ENCODE measurements around the gene NNT.
"Not testable (repeated sequence)": the region's sequence is repeated elsewhere in the genome, so short reads cannot be mapped to it uniquely, and the experiment has no call there.

NNT gene

GRCh38 chr5:43676083-43676840, 73.3 kb downstream of the NNT start:
- DNase-seq, result no peak

DNA sequence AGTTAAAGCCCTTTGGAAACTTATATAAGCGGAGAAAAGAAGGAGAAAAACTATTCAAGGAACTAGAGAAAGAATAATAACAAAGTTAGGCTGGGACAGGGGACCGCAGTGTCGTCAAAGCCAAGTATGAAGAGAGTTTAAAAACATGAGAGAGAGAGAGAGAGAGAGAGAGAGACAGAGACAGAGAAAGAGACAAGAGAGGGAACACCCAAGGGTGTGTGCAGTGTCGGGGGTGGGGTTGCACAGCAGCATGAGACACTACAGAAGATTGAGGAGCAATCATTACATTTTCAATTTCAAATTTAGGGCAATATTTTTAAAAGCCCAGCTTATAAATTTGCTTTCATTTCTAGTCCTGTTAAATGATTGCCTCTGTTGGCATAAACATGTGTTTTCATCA, 74.3 kb downstream of the NNT start:
- DNase-seq, result no peak

- DNase-seq, result no peak
Measured at GRCh38 chr5:43679214-43679613, 76.2 kb downstream of the NNT start.

DNA sequence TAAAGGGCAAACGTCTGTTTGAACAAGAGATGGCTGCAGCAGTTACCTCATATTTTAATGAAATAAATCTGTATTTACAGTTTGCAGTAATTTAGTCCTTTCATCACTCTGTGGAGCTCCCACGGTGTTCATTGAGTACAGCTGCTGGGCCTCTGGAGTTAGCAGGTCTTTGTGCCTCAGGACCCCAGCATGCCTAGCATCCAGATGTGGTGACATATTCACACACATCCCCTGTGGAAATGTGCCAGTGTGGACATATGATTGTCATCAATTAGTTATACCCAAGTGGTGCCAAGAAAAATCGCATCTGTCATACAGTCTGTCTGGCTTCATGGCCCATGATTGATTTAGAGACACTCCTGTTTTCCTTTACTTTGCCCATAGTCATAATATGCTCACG, 77.3 kb downstream of the NNT start:
- no peak for DNase-seq

GRCh38 chr5:43683884-43684471, 81.0 kb downstream of the NNT start:
- no peak for DNase-seq

DNA sequence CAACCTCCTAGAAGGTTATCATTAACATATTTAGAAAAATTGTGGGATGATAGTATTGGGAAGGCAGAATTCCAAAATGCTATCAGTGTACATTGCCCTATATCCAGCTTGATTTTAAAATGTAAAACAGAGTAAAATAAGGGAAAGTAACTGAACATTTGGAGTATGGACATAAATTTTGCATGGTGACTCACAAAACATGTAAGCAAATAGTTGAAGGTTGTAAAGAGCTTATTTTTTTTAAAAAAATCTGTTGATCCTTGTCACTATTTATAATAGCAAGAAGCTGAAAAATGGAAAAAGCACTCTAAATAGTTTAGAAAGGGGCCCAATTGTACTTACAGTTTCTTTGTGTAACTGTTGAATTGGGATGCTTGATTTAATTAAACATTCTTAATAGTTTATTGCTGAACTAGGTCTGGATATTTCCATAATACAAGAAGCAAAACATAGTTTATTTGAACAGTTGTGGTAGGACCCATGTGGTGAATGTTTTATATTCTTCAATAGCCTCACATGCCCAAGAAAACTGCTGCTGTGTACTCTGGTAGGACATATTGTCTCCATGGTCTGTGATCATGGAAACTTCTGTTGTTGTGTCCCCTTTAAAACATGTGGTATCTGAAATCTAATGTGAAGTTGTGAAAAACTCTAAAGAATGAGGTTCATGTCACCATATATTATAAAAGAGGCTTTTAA, 82.4 kb downstream of the NNT start:
- DNase-seq, result no peak

DNA sequence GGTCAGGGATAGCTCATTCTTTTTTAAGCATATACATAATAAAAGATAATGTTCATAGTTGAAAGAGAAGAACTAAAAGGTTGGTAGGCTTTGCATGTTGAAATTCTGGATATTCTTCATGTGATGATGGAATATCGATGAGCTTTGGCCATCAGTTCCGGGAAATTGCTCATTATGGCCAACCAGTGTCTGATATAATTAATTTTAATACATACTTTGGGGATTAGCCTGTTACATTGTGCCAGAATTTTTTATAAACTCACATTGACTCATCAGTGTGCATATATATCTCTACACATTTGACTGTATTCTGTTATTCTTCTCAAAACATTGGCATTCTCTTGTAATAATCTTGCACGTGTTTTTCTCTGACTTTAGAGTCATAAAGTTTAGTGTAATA, 84.3 kb downstream of the NNT start:
- DNase-seq, result no peak

DNA sequence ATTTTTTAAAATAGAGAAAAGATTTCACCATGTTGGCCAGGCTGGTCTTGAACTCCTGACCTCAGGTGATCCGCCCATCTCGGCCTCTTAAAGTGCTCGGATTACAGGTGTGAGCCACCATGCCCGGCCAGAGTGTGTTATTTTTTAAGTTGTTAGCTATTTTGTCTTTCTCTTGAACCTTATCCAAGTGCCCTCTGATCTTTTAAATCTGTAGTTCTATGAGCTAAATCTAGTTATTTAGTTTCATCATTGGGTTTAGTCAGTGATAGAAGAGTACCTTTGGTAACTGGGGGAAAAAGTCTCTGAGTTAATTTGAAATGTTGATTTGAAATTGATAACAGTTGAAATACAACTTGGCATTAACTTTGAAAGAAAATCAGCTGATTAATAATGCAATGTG, 88.3 kb downstream of the NNT start:
- DNase-seq, result no peak

- DNase-seq, result no peak
Measured at GRCh38 chr5:43691893-43692292, 88.9 kb downstream of the NNT start.

GRCh38 chr5:43693411-43693810, 90.4 kb downstream of the NNT start:
- no peak for DNase-seq

- DNase-seq, result no peak
Measured at GRCh38 chr5:43694027-43694426, 91.0 kb downstream of the NNT start.

GRCh38 chr5:43696444-43696843, 93.5 kb downstream of the NNT start:
- peak; percentile 12 for DNase-seq

DNA sequence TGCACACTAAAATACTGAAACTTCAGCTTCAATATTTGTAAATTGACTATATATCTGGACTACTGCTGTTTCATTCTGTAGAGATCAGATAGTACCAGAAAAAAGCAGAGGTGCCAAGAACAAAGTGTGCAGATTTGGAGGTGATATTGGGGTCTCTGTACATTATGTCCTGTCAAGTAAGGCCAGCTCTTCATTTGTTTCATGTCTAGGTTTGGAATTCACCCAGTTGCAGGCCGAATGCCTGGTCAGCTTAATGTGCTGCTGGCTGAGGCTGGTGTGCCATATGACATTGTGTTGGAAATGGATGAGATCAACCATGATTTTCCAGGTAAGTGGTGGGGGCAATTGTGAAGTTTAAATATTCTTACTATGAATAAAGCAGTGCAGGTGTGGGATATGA, 96.9 kb downstream of the NNT start:
- DNase-seq, result no peak

- no peak for DNase-seq
Measured at GRCh38 chr5:43700601-43701000, 97.6 kb downstream of the NNT start.

DNA sequence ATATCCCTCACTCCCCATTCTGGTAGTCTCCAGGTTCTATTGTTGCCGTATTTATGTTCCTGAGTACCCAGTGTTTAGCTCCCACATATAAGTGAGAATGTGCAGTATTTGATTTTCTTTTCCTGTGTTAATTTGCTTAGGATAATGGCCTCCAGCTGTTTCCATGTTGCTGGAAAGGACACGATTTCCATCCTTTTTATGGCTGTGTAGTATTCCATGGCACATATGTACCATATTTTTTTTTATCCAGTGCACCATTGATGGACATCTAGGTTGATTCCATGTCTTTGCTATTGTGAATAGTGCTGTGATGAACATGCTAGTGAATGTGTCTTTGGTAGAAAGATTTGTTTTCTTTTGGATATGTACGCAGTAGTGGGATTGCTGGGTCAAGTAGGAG, 98.2 kb downstream of the NNT start:
- DNase-seq, result no peak

GRCh38 chr5:43702293-43702692, 99.3 kb downstream of the NNT start:
- DNase-seq, result no peak

GRCh38 chr5:43702815-43703214, 99.8 kb downstream of the NNT start:
- no peak for DNase-seq

- no peak for DNase-seq
Measured at GRCh38 chr5:43704243-43704642, 101.3 kb downstream of the NNT start.

DNA sequence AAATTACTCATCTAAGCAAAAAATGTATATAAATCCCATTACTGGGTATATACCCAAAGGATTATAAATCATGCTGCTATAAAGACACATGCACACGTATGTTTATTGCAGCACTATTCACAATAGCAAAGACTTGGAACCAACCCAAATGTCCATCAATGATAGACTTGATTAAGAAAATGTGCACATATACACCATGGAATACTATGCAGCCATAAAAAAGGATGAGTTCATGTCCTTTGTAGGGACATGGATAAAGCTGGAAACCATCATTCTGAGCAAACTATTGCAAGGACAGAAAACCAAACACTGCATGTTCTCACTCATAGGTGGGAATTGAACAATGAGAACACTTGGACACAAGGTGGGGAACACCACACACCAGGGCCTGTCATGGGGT, 103.6 kb downstream of the NNT start:
- DNase-seq, result not testable (repeated sequence)

DNA sequence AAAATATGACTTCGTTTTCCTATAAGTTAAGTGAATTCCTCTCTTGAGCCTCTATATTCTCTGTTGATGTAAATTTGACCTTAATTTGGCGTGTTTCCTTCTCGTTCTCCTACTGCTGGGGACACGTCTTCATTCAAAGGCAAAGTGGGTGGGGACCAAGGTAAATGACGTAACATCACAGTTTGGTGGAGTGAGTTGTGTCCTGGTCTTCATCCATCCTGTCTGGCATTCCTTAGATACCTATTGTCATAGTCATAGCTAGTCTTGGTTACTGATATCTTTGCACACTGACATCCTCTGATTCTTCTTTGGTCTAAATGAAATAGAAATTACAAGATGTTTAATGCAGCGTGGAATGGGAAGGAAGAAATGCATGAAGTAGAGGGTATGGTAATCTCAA, 108.5 kb downstream of the NNT start:
- DNase-seq, result no peak

GRCh38 chr5:43712081-43712480, 109.1 kb downstream of the NNT start:
- no peak for DNase-seq

DNA sequence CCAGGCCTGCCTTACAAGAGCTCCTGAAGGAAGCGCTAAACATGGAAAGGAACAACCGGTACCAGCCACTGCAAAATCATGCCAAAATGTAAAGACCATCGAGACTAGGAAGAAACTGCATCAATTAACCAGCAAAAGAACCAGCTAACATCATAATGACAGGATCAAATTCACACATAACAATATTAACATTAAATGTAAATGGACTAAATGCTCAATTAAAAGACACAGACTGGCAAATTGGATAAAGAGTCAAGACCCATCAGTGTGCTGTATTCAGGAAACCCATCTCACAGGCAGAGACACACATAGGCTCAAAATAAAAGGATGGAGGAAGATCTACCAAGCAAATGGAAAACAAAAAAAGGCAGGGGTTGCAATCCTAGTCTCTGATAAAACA, 116.8 kb downstream of the NNT start:
- not testable (repeated sequence) for DNase-seq

GRCh38 chr5:43728581-43728980, 125.6 kb downstream of the NNT start:
- no peak for DNase-seq

- DNase-seq, result peak; percentile 47
Measured at GRCh38 chr5:43729846-43730478, 127.0 kb downstream of the NNT start.

Data from DMS53 (cell line).